HEK293T (cell line): ENCODE results near the gene ZFHX2.

Experiments used
- BHLHE40 ChIP-seq: fragments of 450-650 bp; IDR thresholded peaks from 2 replicates; pipeline ENCODE4 v1.6.1; 2016; ENCODE audit warnings: mild to moderate bottlenecking, moderate library complexity, borderline replicate concordance
- FOXA1 ChIP-seq: fragments of 450-650 bp; IDR thresholded peaks from 2 replicates; pipeline ENCODE4 v1.6.1; 2016; ENCODE audit warnings: mild to moderate bottlenecking
- TARDBP ChIP-seq: fragments of 450-650 bp; IDR thresholded peaks from 2 replicates; pipeline ENCODE4 v1.6.1; 2016

DNA sequence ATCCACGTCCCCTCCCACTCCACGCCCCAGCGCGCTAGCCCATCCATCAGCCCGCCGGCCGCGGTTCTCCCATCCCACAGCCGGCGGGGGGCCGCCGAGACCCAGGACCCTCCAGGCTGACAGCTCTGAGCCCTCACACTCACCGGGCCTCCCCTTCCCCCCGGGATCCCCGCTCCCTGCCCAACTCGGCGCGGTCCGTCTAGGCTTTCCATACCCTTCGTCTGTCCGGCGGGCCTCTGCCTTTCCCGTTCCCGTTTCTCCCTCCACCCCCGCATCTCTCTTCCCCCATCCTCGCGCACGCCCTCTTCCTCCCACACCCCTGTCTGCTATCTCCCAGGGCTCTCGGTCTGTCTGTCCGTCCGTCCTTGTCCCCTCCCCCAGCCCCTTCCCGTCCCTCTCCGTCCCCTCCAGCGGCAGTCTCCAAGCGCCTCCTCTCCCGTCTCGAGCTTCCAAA is 726 bp downstream of the ZFHX2 start:
- no peak for TF ChIP-seq FOXA1
- TF ChIP-seq TARDBP: no peak
- TF ChIP-seq BHLHE40: no peak
